Measurements from ENCODE around the gene RNF220.

- no peak for TF ChIP-seq POLR2A (IDR thresholded peaks at IDR 0.05; ENCODE audit: low read depth, low read length)
- TF ChIP-seq SMC3 (IDR thresholded peaks at IDR 0.05; ENCODE audit: low read depth, low read length), result no peak
- TF ChIP-seq CTCF (conservative IDR thresholded peaks at IDR 0.05; ENCODE audit: low read depth, low read length), result no peak
Observed at GRCh38 chr1:44380666-44381177, 24.3 kb upstream of the RNF220 start.
